ENCODE data around the gene PROZ. TPM values are rescaled to one million over a fixed set of nuclear protein-coding genes. Genes with fewer than 3 reads are reported as not detected.
A peak's percentile ranks its signal among the peaks of the same experiment; 100 is the strongest.

PROZ gene
- total RNA-seq, 1 donor from 2014 or later: not detected

- peaks cover 26% of the 10 kb centered on the region for H3K36me3 Mint-ChIP-seq (ENCODE audit: low read depth, unreplicated experiment)
- TF ChIP-seq, protein P1, sequence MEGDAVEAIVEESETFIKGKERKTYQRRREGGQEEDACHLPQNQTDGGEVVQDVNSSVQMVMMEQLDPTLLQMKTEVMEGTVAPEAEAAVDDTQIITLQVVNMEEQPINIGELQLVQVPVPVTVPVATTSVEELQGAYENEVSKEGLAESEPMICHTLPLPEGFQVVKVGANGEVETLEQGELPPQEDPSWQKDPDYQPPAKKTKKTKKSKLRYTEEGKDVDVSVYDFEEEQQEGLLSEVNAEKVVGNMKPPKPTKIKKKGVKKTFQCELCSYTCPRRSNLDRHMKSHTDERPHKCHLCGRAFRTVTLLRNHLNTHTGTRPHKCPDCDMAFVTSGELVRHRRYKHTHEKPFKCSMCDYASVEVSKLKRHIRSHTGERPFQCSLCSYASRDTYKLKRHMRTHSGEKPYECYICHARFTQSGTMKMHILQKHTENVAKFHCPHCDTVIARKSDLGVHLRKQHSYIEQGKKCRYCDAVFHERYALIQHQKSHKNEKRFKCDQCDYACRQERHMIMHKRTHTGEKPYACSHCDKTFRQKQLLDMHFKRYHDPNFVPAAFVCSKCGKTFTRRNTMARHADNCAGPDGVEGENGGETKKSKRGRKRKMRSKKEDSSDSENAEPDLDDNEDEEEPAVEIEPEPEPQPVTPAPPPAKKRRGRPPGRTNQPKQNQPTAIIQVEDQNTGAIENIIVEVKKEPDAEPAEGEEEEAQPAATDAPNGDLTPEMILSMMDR (IDR thresholded peaks at IDR 0.05; ENCODE audit: insufficient read depth, low read depth, low read length): no peak
- TF ChIP-seq EZH2 (IDR thresholded peaks at IDR 0.05; ENCODE audit: insufficient read depth, low read length): no peak
- no peak overlapping the region for H2AFZ ChIP-seq (ENCODE audit: low read depth, low read length)
- H3K9me3 ChIP-seq (ENCODE audit: insufficient read depth, low read depth, low read length): no peaks in the 10 kb centered on the region
- DNase-seq (ENCODE audit: low read depth) (peak; percentile 23), FAIRE-seq (no peak)
- H3K27me3 ChIP-seq (ENCODE audit: insufficient read depth, low read length): no peaks in the 10 kb centered on the region
- peak overlapping the region; percentile 92 for H3K27ac Mint-ChIP-seq (ENCODE audit: unreplicated experiment)
- H3K4me2 ChIP-seq (ENCODE audit: low read length): peak overlapping the region; percentile 79
- no peaks in the 10 kb centered on the region for H3K27me3 Mint-ChIP-seq (ENCODE audit: low read depth, unreplicated experiment)
- no peaks in the 10 kb centered on the region for H4K20me1 ChIP-seq (ENCODE audit: insufficient read depth, low read length)
- H3K4me1 Mint-ChIP-seq (ENCODE audit: low read depth, unreplicated experiment): peaks cover 35% of the 10 kb centered on the region
- peak overlapping the region; percentile 82 for H3K9ac ChIP-seq (ENCODE audit: low read length)
- peak overlapping the region; percentile 93 for H3K27ac ChIP-seq (ENCODE audit: low read depth, low read length)
- H3K4me3 Mint-ChIP-seq (ENCODE audit: unreplicated experiment): no peak overlapping the region
- no peaks in the 10 kb centered on the region for H3K9me3 Mint-ChIP-seq (ENCODE audit: unreplicated experiment)
- H3K4me3 ChIP-seq (ENCODE audit: insufficient read depth, low read depth, low read length): no peak overlapping the region
- H3K36me3 ChIP-seq (ENCODE audit: insufficient read depth, low read length): peaks cover 32% of the 10 kb centered on the region
- H3K79me2 ChIP-seq (ENCODE audit: insufficient read depth, low read length): no peaks in the 10 kb centered on the region
- H3K4me1 ChIP-seq (ENCODE audit: insufficient read depth, low read length): peaks cover 23% of the 10 kb centered on the region
These were observed 20.4 kb downstream of the PROZ start for GRCh38 chr13:113178896-113179167.

DNA sequence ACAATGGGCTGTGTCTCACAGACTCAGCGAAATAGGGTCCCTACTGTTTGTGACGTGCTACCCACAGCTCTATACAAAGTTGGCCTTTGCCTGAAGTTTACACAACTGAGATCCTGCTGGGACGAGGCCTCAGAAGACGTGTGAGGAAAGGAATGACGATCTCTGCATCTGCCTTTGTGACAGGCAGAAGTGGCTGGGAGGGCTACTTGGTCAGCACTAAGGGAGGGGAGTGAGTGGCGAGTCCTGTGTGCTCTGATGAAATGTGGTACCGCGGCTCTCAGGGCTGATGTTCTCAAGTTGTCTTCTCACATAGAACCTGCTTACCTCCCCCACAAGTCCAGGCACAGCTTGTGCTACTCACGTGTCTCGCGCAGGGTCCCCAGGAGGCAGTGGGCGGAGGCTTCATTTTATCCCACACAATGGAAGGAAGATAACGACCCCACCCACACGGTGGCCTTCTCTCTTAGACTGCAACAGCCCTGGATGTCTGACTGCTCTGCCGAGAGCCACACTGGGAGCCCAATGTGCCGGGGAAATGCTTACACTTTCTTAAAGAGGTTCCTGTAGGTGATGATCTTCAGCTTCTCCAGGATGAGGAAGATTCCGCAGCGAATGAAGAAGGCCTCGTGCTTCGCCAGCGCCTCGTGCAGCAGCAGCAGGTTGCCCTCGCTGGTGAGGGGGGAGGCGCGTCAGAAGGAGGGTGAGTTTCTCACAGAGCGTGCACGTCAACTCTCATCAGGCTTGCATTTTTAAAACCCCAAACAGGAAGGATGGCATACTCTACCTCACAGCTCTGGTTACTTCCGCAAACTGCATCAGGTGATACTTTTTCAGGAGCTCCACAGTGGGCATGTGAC lies 21.2 kb downstream of the PROZ start:
- Mint-ChIP-seq H3K27me3 (ENCODE audit: low read depth, unreplicated experiment) (no peaks in the 10 kb centered on the region), H3K27ac (ENCODE audit: unreplicated experiment) (peak overlapping the region; percentile 92), H3K36me3 (ENCODE audit: low read depth, unreplicated experiment) (peaks cover 23% of the 10 kb centered on the region), H3K4me1 (ENCODE audit: low read depth, unreplicated experiment) (peaks cover 35% of the 10 kb centered on the region), H3K4me3 (ENCODE audit: unreplicated experiment) (peak overlapping the region; percentile 68), H3K9me3 (ENCODE audit: unreplicated experiment) (no peaks in the 10 kb centered on the region)
- DNase-seq (ENCODE audit: low read depth): peak; percentile 54
- peaks cover 31% of the 10 kb centered on the region for H3K36me3 ChIP-seq (ENCODE audit: insufficient read depth, low read length)
- FAIRE-seq: no peak
- no peaks in the 10 kb centered on the region for H4K20me1 ChIP-seq (ENCODE audit: insufficient read depth, low read length)
- peak overlapping the region; percentile 82 for H3K9ac ChIP-seq (ENCODE audit: low read length)
- no peak for TF ChIP-seq EZH2 (IDR thresholded peaks at IDR 0.05; ENCODE audit: insufficient read depth, low read length)
- TF ChIP-seq, protein P1 (IDR thresholded peaks at IDR 0.05; ENCODE audit: insufficient read depth, low read depth, low read length): no peak
- H3K79me2 ChIP-seq (ENCODE audit: insufficient read depth, low read length): no peaks in the 10 kb centered on the region
- no peak overlapping the region for H3K4me3 ChIP-seq (ENCODE audit: insufficient read depth, low read depth, low read length)
- H3K9me3 ChIP-seq (ENCODE audit: insufficient read depth, low read depth, low read length): no peaks in the 10 kb centered on the region
- H3K4me1 ChIP-seq (ENCODE audit: insufficient read depth, low read length): peaks cover 25% of the 10 kb centered on the region
- H3K4me2 ChIP-seq (ENCODE audit: low read length): peak overlapping the region; percentile 79
- peak overlapping the region; percentile 93 for H3K27ac ChIP-seq (ENCODE audit: low read depth, low read length)
- H2AFZ ChIP-seq (ENCODE audit: low read depth, low read length): no peak overlapping the region
- no peaks in the 10 kb centered on the region for H3K27me3 ChIP-seq (ENCODE audit: insufficient read depth, low read length)

GRCh38 chr13:113182046-113182445 lies 23.6 kb downstream of the PROZ start:
- H3K9ac ChIP-seq (ENCODE audit: low read length): peak overlapping the region; percentile 5
- H4K20me1 ChIP-seq (ENCODE audit: insufficient read depth, low read length): no peaks in the 10 kb centered on the region
- no peak overlapping the region for H3K4me3 ChIP-seq (ENCODE audit: insufficient read depth, low read depth, low read length)
- Mint-ChIP-seq H3K36me3 (ENCODE audit: low read depth, unreplicated experiment) (peaks cover 14% of the 10 kb centered on the region), H3K9me3 (ENCODE audit: unreplicated experiment) (no peaks in the 10 kb centered on the region), H3K27ac (ENCODE audit: unreplicated experiment) (peak overlapping the region; percentile 66), H3K4me3 (ENCODE audit: unreplicated experiment) (no peak overlapping the region), H3K4me1 (ENCODE audit: low read depth, unreplicated experiment) (peaks cover 38% of the 10 kb centered on the region), H3K27me3 (ENCODE audit: low read depth, unreplicated experiment) (no peaks in the 10 kb centered on the region)
- H3K36me3 ChIP-seq (ENCODE audit: insufficient read depth, low read length): peaks cover 22% of the 10 kb centered on the region
- no peak overlapping the region for H3K27ac ChIP-seq (ENCODE audit: low read depth, low read length)
- H3K27me3 ChIP-seq (ENCODE audit: insufficient read depth, low read length): no peaks in the 10 kb centered on the region
- DNase-seq (ENCODE audit: low read depth) (peak; percentile 51), FAIRE-seq (no peak)
- peaks cover 48% of the 10 kb centered on the region for H3K4me1 ChIP-seq (ENCODE audit: insufficient read depth, low read length)
- H2AFZ ChIP-seq (ENCODE audit: low read depth, low read length): no peak overlapping the region
- no peaks in the 10 kb centered on the region for H3K9me3 ChIP-seq (ENCODE audit: insufficient read depth, low read depth, low read length)
- H3K79me2 ChIP-seq (ENCODE audit: insufficient read depth, low read length): peaks cover 24% of the 10 kb centered on the region
- TF ChIP-seq, protein P1 (IDR thresholded peaks at IDR 0.05; ENCODE audit: insufficient read depth, low read depth, low read length): no peak
- no peak for TF ChIP-seq EZH2 (IDR thresholded peaks at IDR 0.05; ENCODE audit: insufficient read depth, low read length)
- no peak overlapping the region for H3K4me2 ChIP-seq (ENCODE audit: low read length)

Measured in astrocyte (in vitro differentiated cells and primary cell).